Pons (tissue), 1 donor: ENCODE measurements around the gene DDX55.
"Not testable (repeated sequence)": the region's sequence is repeated elsewhere in the genome, so short reads cannot be mapped to it uniquely, and the experiment has no call there.

Experiments
- DNase-seq: peaks from one replicate; pipeline ENCODE4 v3.0.0-alpha.2; 2016; ENCODE audit warnings: low spot score

Gene DDX55, protein sequence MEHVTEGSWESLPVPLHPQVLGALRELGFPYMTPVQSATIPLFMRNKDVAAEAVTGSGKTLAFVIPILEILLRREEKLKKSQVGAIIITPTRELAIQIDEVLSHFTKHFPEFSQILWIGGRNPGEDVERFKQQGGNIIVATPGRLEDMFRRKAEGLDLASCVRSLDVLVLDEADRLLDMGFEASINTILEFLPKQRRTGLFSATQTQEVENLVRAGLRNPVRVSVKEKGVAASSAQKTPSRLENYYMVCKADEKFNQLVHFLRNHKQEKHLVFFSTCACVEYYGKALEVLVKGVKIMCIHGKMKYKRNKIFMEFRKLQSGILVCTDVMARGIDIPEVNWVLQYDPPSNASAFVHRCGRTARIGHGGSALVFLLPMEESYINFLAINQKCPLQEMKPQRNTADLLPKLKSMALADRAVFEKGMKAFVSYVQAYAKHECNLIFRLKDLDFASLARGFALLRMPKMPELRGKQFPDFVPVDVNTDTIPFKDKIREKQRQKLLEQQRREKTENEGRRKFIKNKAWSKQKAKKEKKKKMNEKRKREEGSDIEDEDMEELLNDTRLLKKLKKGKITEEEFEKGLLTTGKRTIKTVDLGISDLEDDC

GRCh38 chr12:123601602-123602489, at the start of gene DDX55:
TSS of gene DDX55 (plus strand) at chr12:123602099. CDS start at chr12:123602149, 50 bp downstream.
- peak; percentile 71 for DNase-seq

DNA sequence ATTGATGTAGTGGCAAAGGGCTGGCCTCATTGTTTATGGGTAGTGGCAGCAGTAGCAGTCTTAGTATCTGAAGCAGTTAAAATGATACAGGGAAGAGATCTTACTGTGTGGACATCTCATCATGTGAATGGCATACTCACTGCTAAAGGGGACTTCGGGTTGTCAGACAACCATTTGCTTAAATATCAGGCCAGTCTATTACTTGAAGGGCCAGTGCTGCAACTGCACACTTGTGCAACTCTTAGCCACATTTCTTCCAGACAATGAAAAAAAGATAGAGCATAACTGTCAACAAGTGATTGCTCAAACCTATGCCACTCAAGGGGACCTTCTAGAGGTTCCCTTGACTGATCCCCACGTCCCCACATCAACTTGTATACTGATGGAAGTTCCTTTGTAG, 47.8 kb upstream of the DDX55 start:
- not testable (repeated sequence) for DNase-seq

- not testable (repeated sequence) for DNase-seq
Observed at GRCh38 chr12:123554843-123555242, 47.1 kb upstream of the DDX55 start.

- not testable (repeated sequence) for DNase-seq
Observed at GRCh38 chr12:123558487-123558886, 43.4 kb upstream of the DDX55 start.

DNA sequence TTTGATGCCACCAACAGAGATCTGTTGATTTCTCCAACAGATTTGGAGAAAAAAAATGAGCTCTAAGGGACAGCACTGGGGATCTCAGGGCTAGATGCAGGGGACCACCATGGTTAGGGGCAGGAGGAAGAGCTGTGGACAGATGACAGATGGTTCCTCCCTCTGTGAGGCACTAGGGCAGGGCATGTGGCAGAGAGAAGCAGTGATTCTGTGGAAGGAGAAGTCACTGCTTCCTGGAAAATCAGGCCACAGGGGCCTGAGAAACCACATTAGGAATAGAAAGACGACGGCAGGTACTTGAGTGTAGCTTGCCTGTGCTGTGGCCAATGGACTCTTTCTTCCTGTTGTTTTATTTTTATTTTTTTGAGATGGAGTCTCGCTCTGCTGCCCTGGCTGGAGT, 42.4 kb upstream of the DDX55 start:
- DNase-seq, result peak; percentile 40

- peak; percentile 14 for DNase-seq
Observed at GRCh38 chr12:123571343-123571813, 30.5 kb upstream of the DDX55 start.

DNA sequence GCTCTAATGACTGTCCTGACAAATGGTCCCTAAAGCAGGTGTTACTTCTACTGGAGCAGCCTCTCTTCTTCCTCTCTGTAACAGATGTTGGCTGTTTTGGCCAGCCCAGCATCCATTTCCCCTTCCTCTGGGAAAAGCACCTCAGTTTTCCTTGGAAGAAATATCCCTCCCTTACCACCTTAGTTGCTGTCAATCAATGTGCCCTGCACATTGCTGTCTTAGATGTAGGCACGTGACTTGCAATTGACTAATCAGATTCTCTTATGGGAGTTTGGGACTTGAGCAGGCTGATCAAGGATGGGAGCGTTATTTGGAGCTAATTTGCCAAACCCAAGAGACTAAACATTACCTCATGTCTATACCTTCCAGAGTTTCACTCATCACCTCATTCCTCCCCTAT, 29.5 kb upstream of the DDX55 start:
- DNase-seq, result no peak

GRCh38 chr12:123573870-123574269, 28.0 kb upstream of the DDX55 start:
- no peak for DNase-seq

DNA sequence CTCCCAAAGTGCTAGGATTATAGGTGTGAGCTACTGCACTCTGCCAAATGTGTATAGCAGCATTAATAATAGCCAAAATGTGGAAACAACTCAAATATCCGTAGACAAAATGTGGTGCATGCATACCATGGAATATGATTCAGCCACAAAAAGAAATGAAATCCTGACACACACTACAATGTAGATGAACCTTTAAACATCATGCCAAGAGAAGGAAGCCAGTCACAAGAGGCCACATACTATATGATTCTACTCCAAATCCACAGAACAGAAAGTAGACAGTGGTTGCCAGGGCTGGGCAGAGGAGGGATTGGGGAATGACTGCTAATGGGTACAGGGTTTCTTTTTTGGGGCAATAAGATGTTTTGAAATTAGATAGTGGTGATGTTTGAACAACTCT, 25.3 kb upstream of the DDX55 start:
- DNase-seq, result no peak

DNA sequence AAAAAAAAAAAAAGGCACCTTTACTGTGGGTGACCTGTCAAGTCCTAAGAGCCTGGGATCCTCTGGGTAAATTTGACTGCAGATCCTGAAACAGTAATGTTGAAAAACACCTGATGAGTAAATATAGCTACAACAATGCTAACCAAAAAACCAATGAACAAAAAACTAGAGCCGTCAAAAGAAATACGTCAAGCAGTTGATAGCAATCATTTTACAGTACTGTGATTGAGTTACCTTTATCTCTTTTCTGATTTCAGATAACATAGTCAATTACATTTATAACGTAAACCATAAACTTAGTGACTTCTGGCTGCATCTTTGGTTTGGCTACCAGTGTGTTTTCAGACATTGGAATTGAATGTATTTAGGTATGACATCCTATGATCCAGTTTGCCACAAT, 23.7 kb upstream of the DDX55 start:
- DNase-seq, result no peak

DNA sequence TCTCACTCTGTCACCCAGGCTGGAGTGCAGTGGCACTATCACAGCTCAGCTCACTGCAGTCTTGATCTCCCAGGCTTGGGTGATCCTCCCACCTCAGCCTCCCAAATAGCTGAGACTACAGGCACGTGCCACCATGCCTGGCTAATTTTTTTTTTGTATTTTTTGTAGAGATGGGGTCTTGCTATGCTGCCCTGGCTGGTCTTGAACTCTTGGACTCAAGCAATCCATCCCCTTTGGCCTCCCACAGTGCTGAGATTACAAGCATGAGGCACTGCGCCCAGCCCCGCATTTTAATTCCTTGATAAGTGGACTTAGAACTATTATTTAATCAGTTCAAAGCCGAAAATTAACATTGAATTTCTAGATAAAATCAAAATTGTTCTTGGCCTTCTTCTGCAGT, 23.1 kb upstream of the DDX55 start:
- DNase-seq, result not testable (repeated sequence)

DNA sequence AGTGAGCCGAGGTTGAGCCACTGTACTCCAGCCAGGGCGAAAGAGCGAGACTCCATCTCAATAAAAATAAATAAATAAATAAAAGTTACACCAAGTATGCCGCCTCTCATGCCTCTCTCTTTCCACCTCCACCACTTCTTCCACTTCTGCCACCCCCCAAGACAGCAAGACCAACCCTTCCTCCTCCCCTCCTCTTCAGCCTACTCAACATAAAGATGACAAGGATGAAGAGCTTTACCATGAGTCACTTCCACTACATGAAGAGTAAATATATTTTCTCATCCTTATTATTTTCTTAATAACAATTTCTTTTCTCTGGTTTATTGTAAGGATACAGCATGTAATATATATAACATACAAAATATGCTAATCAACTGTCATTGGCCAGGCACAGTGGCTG, 21.1 kb upstream of the DDX55 start:
- no peak for DNase-seq

GRCh38 chr12:123591702-123592481, 10.0 kb upstream of the DDX55 start:
- no peak for DNase-seq

DNA sequence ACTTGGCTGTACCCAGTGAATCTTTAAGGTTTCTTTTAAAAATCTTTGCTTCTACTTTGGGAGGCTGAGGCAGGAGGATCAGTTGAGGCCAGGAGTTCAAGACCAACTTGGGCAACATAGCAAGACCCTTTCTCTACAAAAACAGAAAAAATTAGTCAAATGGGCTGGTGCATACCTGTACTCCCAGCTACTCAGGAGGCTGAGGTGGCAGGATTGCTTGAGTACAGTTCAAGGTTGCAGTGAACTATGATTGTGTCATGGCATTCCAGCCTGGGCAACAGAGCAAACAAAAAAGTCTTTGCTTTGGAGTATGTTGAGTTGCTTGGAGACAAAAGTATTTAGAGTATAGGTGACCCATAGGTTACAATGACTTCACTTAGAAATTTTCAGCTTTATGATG, 6.2 kb upstream of the DDX55 start:
- no peak for DNase-seq

- no peak for DNase-seq
Observed at GRCh38 chr12:123597100-123597499, 4.8 kb upstream of the DDX55 start.

GRCh38 chr12:123598522-123598921, 3.4 kb upstream of the DDX55 start:
- DNase-seq, result no peak

GRCh38 chr12:123599310-123599709, 2.6 kb upstream of the DDX55 start:
- DNase-seq, result no peak

DNA sequence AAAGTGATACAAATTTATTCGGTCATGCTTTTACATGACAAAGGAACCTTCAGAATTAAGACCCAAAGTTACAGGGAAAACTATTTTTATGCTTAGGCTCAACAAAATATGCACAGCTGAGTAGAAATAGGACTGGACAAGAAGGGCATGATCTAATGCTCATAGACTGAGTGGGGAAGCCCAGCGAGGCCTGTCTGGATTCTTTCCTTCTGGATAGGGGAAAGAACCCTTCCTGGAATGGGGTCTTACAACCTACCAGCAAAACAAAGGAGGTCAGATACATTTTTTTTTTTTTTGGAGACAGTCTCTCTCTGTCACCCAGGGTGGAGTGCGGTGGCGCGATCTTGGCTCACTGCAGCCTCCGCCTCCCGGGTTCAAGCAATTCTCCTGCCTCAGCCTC, 2.2 kb upstream of the DDX55 start:
- DNase-seq, result no peak

- no peak for DNase-seq
Observed at GRCh38 chr12:123602651-123603195, 824 bp downstream of the DDX55 start.

DNA sequence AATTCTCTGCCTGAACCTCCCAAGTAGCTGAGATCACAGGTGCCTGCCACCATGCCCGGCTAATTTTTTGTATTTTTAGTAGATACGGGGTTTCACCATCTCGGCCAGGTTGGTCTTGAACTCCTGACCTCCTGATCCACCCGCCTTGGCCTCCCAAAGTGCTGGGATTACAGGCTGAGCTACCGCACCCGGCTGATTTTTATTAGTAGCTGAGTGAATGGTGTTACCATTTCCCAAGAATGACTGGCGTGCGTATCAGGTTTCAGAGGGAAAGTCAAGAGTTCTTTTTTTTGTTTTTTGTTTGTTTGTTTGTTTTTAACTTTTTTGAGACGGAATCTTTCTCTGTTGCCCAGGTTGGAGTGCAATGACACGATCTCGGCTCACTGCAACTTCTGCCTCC, 1.6 kb downstream of the DDX55 start:
- DNase-seq, result not testable (repeated sequence)

GRCh38 chr12:123607756-123608155, 5.9 kb downstream of the DDX55 start:
- DNase-seq, result no peak
